ENCODE results near the gene PRR7. TPM values are rescaled to one million over a fixed set of nuclear protein-coding genes. Genes with fewer than 3 reads are reported as not detected.

PRR7 gene
- total RNA-seq, 2 experiments from 2014 or later: 23.3 to 23.5 TPM

- no peak for TF ChIP-seq CTCF (IDR thresholded peaks at IDR 0.05)
- Histone ChIP-seq H3K4me1 (ENCODE audit: insufficient read depth, low read length) (peaks cover 35% of the 10 kb centered on the region), H3K9me3 (ENCODE audit: control insufficient read depth in 1 of 2, insufficient read depth in 1 of 2, low read length in 2 of 2) (no peaks in the 10 kb centered on the region), H3K4me3 (ENCODE audit: low read length) (no peak overlapping the region), H3K36me3 (ENCODE audit: insufficient read depth, low read length) (peaks cover 4% of the 10 kb centered on the region), H3K27me3 (ENCODE audit: control insufficient read depth in 1 of 2, insufficient read depth in 2 of 2, low read length in 2 of 2) (no peaks in the 10 kb centered on the region), H3K27ac (ENCODE audit: low read depth in 1 of 2, low read length in 2 of 2) (no peak overlapping the region)
- no peaks in the 10 kb centered on the region for H3K27me3 Mint-ChIP-seq
- DNase-seq (no peak), ATAC-seq (ENCODE audit: poor library complexity) (no peak)
- intact Hi-C loops (cut with DNase I, micrococcal nuclease): no loop called here
- H3K27ac Mint-ChIP-seq: no peak overlapping the region
- peaks cover 10% of the 10 kb centered on the region for H3K4me1 Mint-ChIP-seq (ENCODE audit: low read depth)
- CTCF ChIA-PET: interaction anchor here (1.4 to 1.5 kb wide), 2 partner anchors 8 to 89 kb away, joined by 5 to 6 read pairs; no protein-coding TSS in a partner anchor
- POLR2A ChIA-PET: no interaction called here
- H3K4me3 Mint-ChIP-seq: peak overlapping the region; percentile 4
- peaks cover 5% of the 10 kb centered on the region for H3K36me3 Mint-ChIP-seq (ENCODE audit: low read depth)
- H3K9me3 Mint-ChIP-seq: no peaks in the 10 kb centered on the region
Measured at GRCh38 chr5:177492841-177493240, 46.2 kb downstream of the PRR7 start.

- peak overlapping the region; percentile 39 for H3K27ac Mint-ChIP-seq
- CTCF ChIA-PET: no interaction called here
Measured at GRCh38 chr5:177493795-177494345, 47.3 kb downstream of the PRR7 start.

GRCh38 chr5:177494346-177495195 lies 48.0 kb downstream of the PRR7 start:
- H3K4me1 ChIP-seq (ENCODE audit: insufficient read depth, low read length): peaks cover 43% of the 10 kb centered on the region
- no peak for ATAC-seq (ENCODE audit: poor library complexity)
- POLR2A ChIA-PET: no interaction called here

More at GRCh38 chr5:177493795-177494345, 47.3 kb downstream of the PRR7 start:
- H3K9me3 ChIP-seq (ENCODE audit: control insufficient read depth in 1 of 2, insufficient read depth in 1 of 2, low read length in 2 of 2): no peaks in the 10 kb centered on the region
- Mint-ChIP-seq H3K27me3 (no peaks in the 10 kb centered on the region), H3K4me3 (no peak overlapping the region), H3K4me1 (ENCODE audit: low read depth) (peaks cover 20% of the 10 kb centered on the region), H3K9me3 (no peaks in the 10 kb centered on the region), H3K36me3 (ENCODE audit: low read depth) (peaks cover 5% of the 10 kb centered on the region)
- ATAC-seq (ENCODE audit: poor library complexity) (no peak), DNase-seq (peak in 1 of 14 experiments; percentile 39)
- POLR2A ChIA-PET: no interaction called here
- H3K4me1 ChIP-seq (ENCODE audit: insufficient read depth, low read length): peaks cover 43% of the 10 kb centered on the region
- no peaks in the 10 kb centered on the region for H3K27me3 ChIP-seq (ENCODE audit: control insufficient read depth in 1 of 2, insufficient read depth in 2 of 2, low read length in 2 of 2)
- intact Hi-C loops (cut with DNase I, micrococcal nuclease): no loop called here
- no peak overlapping the region for H3K27ac ChIP-seq (ENCODE audit: low read depth in 1 of 2, low read length in 2 of 2)
- H3K4me3 ChIP-seq (ENCODE audit: low read length): no peak overlapping the region
- TF ChIP-seq CTCF (IDR thresholded peaks at IDR 0.05): no peak
- H3K36me3 ChIP-seq (ENCODE audit: insufficient read depth, low read length): peaks cover 4% of the 10 kb centered on the region

More at GRCh38 chr5:177494346-177495195, 48.0 kb downstream of the PRR7 start:
- intact Hi-C loops (cut with DNase I, micrococcal nuclease): no loop called here
- Histone ChIP-seq H3K9me3 (ENCODE audit: control insufficient read depth in 1 of 2, insufficient read depth in 1 of 2, low read length in 2 of 2) (no peaks in the 10 kb centered on the region), H3K4me3 (ENCODE audit: low read length) (no peak overlapping the region), H3K36me3 (ENCODE audit: insufficient read depth, low read length) (peaks cover 2% of the 10 kb centered on the region), H3K27me3 (ENCODE audit: control insufficient read depth in 1 of 2, insufficient read depth in 2 of 2, low read length in 2 of 2) (no peaks in the 10 kb centered on the region), H3K27ac (ENCODE audit: low read depth in 1 of 2, low read length in 2 of 2) (no peak overlapping the region)
- TF ChIP-seq CTCF (IDR thresholded peaks at IDR 0.05): no peak
- peak in 4 of 14 experiments; percentile 23 to 74 (median 46) for DNase-seq
- Mint-ChIP-seq H3K4me3 (no peak overlapping the region), H3K27ac (peak overlapping the region; percentile 39), H3K4me1 (ENCODE audit: low read depth) (peaks cover 23% of the 10 kb centered on the region), H3K27me3 (no peaks in the 10 kb centered on the region), H3K36me3 (ENCODE audit: low read depth) (peaks cover 5% of the 10 kb centered on the region), H3K9me3 (no peaks in the 10 kb centered on the region)
- CTCF ChIA-PET: no interaction called here
